OCI-LY3 (cell line): Measurements from ENCODE around the gene DYNC1LI1.

Source experiments
- CTCF ChIP-seq: fragments of 200-600, 300-600 bp; sonication (generic); IDR thresholded peaks from 2 replicates; pipeline ENCODE4 v1.5.1; 2014; ENCODE audit warnings: antibody characterized with exemption, low read length, low read depth
- EZH2phosphoT487 ChIP-seq: fragments of 200-600 bp; shearing (Covaris generic); IDR thresholded peaks from 2 replicates; pipeline ENCODE4 v1.6.1; 2018; ENCODE audit warnings: antibody characterized with exemption, mixed run types, low read depth

GRCh38 chr3:32568953-32569352 lies 1.7 kb downstream of the DYNC1LI1 start:
- no peak for TF ChIP-seq CTCF
- no peak for TF ChIP-seq EZH2phosphoT487
